ENCODE data around the gene ATG4D.
A peak's percentile ranks its signal among the peaks of the same experiment; 100 is the strongest.

Gene ATG4D

DNA sequence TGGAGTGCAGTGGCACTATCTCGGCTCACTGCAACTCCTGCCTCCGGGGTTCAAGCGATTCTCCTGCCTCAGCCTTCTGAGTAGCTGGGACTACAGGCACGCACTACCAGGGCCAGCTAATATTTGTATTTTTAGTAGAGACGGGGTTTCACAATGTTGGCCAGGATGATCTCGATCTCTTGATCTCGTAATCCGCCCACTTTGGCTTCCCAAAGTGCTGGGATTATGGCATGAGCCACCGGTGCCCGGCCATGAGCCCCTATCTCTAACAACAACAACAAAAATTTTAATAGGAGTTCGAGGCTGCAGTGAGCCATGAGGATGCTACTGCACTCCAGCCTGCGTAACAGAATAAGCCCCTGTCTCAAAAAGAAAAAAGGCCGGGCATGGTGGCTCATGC is 38.4 kb downstream of the ATG4D start:
- no peak for DNase-seq

DNA sequence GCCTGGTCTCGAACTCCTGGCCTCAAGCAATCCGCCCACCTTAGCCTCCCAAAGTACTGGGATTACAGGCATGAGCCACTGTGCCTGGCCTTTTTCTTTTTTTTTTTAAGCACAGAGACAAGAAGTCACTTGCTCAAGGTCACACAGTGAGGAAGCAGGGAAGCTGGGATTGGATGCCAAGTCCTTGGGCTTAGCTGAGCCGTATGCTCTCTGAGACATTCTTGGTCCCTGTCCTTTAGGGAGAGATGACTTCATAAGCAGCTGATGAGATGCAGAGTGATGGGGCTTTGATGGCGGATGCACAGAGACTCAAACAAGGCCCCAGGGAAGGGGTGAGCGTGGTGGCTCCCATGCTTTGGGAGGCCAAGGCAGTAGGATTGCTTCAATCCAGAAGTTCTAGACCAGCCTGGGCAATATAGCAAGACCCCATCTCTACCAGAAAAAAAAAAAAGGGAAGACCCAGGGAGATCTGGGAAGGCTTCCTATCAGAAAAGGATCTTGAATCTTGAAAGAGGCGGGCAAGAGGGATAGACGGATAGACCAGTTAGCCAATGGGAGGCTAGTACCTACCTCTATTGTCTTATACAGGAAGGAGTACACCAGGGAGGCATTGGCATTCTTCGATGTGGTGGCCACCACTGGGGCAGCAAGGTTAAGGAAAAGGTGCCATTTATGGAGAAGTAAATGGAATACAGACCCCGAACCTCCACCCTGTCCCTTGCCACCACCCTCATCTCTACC is 39.5 kb downstream of the ATG4D start:
- no peak for DNase-seq

DNA sequence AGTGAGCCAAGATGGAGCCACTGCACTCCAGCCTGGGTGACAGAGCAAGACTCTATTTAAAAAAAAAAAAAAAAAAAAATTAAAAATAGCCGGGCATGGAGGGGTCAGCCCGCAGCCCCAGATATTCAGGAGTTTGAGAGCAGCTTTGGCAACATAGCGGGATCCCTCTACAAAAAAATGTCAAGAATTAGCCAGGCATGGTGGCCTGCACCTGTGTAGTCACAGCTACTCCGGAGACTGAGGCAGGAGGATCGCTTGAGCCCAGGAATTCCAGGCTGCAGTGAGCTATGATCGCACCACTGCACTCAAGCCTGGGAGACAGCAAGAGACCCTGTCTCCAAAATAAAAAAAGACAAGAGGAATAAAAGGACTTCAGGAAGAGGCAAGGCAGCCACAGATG is 42.7 kb downstream of the ATG4D start:
- no peak for DNase-seq

DNA sequence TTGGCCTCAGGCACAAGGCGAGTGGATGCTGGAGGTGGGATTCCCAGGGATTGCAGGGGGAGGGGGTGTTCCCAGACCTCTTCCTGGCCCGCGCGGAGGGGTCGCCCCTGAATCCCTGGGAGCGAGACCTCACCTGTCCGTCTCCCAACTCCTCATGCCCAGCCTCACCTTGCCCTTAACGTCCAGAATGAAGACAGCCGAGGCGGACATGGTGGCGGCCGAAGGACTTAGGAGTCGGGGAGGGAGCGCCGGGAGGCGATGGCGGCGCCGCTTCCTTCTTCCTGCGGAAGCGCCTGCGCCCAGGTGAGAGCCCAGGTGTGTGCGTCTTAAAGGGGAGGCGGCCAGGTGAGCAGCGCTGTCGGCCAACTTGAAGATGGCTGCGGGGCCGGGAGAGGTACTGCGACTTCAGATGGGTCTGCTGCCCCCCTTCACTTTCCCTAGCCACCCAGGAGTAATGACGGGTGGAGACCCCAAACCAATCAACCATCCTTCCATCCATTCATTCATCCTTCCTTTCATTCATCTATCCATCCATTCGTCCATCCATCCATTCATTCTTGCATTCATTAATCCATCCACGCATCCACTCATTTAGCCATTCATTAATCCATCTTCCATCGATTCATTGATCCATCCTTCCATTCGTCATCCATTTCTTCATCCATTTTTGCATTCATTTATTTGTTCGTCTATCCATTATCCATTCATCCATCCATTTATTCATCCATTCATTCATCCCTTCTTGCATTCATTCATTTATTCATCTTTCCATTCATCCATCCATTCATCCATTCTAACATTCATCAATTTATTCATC is 43.5 kb downstream of the ATG4D start, which contains the start of gene AP1M2:
AP1M2 (minus strand) TSS at position 291 of the 817 bp plus-strand sequence; CDS start at position 210, 81 bp downstream.
- no peak for DNase-seq

DNA sequence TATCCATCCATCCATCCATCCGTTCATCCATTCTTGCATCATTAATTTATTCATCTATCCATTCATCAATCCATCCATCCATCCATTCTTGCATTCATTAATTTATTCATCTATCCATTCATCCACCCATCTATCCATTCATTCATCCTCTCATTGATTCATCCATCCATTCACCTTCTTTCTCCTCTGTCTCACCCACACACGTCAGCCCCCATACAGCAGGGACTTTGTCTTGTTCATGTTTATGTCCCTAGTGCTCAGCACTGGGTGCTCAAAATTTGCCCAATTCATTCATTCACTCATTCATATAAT is 44.1 kb downstream of the ATG4D start:
- no peak for DNase-seq

DNA sequence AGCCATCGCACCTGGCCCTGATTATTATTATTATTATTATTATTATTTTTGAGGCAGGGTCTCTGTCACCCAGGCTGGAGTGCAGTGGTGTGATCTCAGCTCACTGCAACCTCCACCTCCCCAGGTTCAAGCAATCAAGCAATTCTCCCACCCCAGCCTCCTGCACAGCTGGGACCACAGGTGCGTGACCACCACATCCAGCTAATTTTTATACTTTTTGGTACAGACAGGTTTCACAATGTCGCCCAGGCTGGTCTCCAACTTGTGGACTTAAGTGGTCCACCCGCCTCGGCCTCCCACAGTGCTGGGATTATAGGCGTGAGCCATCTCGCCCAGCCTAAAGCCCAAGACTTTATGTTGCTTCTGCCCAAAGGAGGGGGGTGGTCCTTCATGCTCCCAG is 49.4 kb downstream of the ATG4D start:
- DNase-seq = no peak

DNA sequence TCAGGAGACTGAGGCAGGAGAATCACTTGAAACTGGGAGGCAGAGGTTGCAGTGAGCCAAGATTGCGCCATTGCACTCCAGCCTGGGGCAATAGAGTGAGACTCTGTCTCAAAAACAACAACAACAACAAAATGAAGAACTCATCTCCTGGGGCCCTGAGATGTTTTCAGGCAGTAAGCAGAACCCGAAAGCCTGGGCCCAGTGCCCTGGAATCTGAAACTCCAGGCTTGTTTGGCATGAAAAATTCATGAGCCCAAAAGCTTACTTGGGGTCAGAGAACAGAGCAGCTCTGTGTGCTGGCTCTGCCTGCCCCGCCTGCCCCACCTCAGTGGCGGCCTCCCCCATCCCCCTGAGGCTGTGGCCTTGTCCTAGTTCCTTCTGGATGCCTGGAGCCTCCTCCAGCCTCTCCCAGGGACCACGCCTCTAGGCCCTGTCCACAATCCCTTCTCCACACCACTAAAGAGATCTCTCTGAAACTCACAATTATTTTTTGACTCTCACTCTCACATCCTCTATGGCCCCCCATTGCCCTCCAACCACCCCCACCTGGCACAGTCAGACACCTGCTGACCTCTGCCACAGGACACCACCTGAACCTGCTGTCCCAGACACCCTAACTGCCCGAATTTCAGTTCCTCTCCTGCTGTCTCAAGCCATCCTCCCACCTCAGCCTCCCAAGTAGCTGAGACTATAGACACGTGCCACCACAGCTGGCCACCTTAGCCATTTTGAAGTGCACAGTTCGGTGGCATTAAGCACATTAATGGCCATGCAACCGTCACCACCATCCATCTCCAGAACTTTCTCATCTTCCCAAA is 50.3 kb downstream of the ATG4D start:
- no peak for DNase-seq

DNA sequence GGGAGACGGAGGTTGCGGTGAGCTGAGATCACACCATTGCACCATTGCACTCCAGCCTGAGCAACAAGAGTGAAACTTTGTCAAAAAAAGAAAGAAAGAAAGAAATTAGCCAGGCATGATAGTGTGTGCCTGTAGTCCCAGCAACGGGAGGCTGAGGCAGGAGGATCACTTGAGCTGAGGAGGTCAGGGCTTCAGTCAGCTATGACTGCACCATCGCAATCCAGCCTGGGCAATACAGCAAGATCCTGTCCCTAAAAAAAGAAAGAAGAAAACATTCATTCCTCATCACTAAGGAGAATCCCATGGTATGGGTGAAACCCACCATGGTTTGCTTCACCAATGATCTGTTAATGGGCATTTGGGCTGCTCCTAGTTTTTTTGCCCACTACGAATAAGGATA is 56.4 kb downstream of the ATG4D start:
- DNase-seq = no peak

DNA sequence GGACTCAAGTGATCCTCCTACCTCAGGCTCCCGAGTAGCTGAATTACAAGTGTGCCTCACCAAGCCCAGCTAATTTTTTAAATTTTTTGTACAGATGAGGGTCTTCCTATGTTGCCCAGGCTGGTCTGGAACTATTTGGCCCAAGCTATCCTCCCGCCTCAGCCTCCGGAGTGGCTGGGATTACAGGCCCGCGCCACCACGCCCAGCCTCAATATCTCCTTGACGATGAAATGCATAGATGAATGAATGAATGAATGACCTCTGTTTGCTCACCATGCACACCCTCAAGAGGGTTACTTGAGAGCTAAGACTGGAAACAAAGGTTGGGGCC is 58.3 kb downstream of the ATG4D start:
- DNase-seq = no peak

DNA sequence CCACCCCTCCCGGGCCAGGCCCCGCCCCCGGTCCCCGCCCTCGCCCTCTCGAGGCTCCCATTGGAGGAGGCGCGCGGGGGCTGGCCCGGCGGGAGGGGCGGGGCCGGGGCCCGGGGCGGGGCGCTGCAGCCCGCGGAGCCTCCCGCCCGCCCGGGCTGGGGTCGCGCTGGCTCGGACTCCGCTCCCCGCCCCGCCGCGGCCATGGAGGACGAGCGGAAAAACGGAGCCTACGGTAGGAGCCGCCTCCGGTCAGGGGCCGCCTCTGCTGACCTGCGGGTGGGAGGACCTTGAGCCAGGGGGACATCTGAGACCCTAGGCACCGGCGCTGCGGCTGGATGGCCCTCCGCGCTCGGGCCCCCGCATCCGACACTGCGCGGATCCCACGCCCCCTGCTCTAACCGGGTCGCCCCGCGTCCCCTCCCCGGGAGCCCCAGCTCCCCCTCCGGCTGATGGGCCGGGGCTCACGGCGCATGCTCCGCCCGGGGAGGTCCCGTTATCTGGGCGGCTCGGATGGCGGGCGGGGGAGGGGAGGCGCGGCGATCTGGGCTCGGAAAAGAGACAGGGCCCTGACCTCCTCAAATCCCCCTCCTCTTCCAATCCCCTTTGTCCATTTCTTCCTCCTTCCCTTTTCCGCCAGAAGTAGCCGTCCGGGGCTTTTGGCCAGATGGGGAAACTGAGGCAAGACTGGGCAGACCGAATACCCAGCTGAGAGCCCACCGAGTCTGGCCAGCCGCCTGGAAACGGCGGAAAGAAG is 58.8 kb downstream of the ATG4D start:
- peak; percentile 90 for DNase-seq

Measured in CD4-positive, alpha-beta T cell treated with Interleukin-12 subunit alpha and Interleukin-12 subunit beta, for 1 hour (primary cell).